ENCODE data around the gene MPO. TPM values are rescaled to one million over a fixed set of nuclear protein-coding genes. Genes with fewer than 3 reads are reported as not detected.

Gene MPO
- total RNA-seq, 1 experiment from 2014 or later, result not detected

DNA sequence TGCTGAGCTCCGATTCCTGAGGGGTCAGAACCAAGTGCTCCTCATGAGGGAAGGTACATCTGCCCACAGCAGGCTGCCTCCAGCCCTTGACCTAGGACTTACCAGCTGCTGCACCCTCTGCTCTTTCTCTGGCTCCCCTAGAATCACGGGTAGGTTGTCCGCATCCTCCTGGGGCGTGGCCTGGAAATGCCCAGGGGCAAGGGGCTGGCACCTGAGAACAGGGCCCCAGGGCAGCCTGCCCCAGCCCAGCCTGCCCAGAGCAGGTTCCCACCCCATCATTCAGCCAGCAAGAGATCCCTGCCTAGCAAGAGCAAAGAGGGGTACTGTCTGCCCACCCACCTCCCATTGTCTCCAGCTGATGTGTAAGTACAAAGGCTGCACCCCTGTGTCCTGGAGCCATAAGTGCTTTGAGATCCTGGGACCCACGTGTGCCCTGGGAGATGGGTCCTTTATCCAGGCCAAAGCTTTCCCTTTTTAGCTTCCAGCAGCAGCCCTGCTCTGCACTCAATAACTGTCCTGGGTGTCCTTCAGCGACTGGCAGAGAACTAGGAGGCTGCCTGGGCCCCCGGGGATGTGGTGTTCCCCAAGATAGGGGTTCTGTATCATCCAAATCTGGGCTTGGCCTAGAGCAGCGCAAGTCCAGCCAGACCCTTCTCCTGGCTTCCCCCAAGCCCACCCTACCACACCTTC is 42.8 kb upstream of the MPO start:
- H3K4me1 Mint-ChIP-seq, result peaks cover 24 to 30% of the 10 kb centered on the region in 2 experiments
- Histone ChIP-seq H3K4ac (ENCODE audit: low read depth, low read length) (no peak overlapping the region), H2BK12ac (ENCODE audit: insufficient read length, low read depth, low read length) (no peak overlapping the region), H2BK20ac (ENCODE audit: low read depth, low read length, poor library complexity, severe bottlenecking) (no peak overlapping the region), H3K23ac (ENCODE audit: insufficient read length, low read depth, low read length) (no peak overlapping the region), H4K5ac (ENCODE audit: insufficient read length, low read depth, low read length) (no peak overlapping the region), H2AK5ac (ENCODE audit: insufficient read length, low read length) (no peak overlapping the region), H3K56ac (ENCODE audit: insufficient read length, low read depth, low read length) (no peak overlapping the region), H4K20me1 (ENCODE audit: control insufficient read depth, insufficient read depth, insufficient read length) (no peaks in the 10 kb centered on the region), H3K27ac (ENCODE audit: insufficient read length, low read depth, low read length) (no peak overlapping the region), H2BK15ac (ENCODE audit: low read depth, low read length) (no peak overlapping the region), H3K79me1 (ENCODE audit: insufficient read depth, low read depth, low read length, poor library complexity, severe bottlenecking) (no peaks in the 10 kb centered on the region), H2BK120ac (ENCODE audit: low read depth, low read length, poor library complexity, severe bottlenecking) (no peak overlapping the region), H4K91ac (ENCODE audit: insufficient read length, low read depth, low read length) (no peak overlapping the region), H3K9ac (ENCODE audit: extremely low read depth, insufficient read length, low read length) (no peak overlapping the region), H3T11ph (ENCODE audit: low read length) (no peak overlapping the region), H3K18ac (ENCODE audit: insufficient read length, low read depth, low read length) (no peak overlapping the region), H2AFZ (ENCODE audit: low read length) (no peak overlapping the region), H3K79me2 (ENCODE audit: insufficient read depth, low read length) (no peaks in the 10 kb centered on the region), H3K9me3 (ENCODE audit: control insufficient read depth, low read depth, low read length) (no peaks in the 10 kb centered on the region), H3K23me2 (ENCODE audit: insufficient read length, low read depth, low read length, poor library complexity, severe bottlenecking) (peaks cover 15% of the 10 kb centered on the region), H3K27me3 (ENCODE audit: insufficient read depth, low read length) (no peaks in the 10 kb centered on the region; the same call in 1 of the 2 replicates), H4K8ac (replicated peaks; ENCODE audit: insufficient read length, low read depth, low read length) (no peak overlapping the region), H3K14ac (ENCODE audit: insufficient read depth, low read length) (no peak overlapping the region), H3K4me2 (ENCODE audit: insufficient read depth, insufficient read length, low read length) (peak overlapping the region; percentile 33), H2BK5ac (ENCODE audit: insufficient read length, low read length) (no peak overlapping the region), H3K4me1 (ENCODE audit: insufficient read depth, low read length) (no peaks in the 10 kb centered on the region; the same call in 1 of the 2 replicates)
- no peak for DNase-seq
- peaks cover 0 to 13% (median 2%) of the 10 kb centered on the region in 3 experiments; a peak in 5 of 7 replicates for H3K36me3 Mint-ChIP-seq (ENCODE audit: insufficient read depth in 1 of 3, low read depth in 3 of 3)
- TF ChIP-seq, protein P1, sequence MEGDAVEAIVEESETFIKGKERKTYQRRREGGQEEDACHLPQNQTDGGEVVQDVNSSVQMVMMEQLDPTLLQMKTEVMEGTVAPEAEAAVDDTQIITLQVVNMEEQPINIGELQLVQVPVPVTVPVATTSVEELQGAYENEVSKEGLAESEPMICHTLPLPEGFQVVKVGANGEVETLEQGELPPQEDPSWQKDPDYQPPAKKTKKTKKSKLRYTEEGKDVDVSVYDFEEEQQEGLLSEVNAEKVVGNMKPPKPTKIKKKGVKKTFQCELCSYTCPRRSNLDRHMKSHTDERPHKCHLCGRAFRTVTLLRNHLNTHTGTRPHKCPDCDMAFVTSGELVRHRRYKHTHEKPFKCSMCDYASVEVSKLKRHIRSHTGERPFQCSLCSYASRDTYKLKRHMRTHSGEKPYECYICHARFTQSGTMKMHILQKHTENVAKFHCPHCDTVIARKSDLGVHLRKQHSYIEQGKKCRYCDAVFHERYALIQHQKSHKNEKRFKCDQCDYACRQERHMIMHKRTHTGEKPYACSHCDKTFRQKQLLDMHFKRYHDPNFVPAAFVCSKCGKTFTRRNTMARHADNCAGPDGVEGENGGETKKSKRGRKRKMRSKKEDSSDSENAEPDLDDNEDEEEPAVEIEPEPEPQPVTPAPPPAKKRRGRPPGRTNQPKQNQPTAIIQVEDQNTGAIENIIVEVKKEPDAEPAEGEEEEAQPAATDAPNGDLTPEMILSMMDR (conservative IDR thresholded peaks at IDR 0.05), result no peak
- no CpG with 5 or more reads among the region's 8 CpGs for WGBS (ENCODE audit: extremely low coverage, insufficient read length, low lambda C conversion rate)
- H3K9me3 Mint-ChIP-seq, result no peaks in the 10 kb centered on the region
- H3K27ac Mint-ChIP-seq, result no peak overlapping the region; a peak in 1 of 7 replicates
- peaks cover 56% of the 10 kb centered on the region for H3K27me3 Mint-ChIP-seq (ENCODE audit: low read depth)
- H3K4me3 Mint-ChIP-seq, result peak overlapping the region; percentile 56 to 68
